HCT116 (cell line): ENCODE measurements around the gene NTSR2. TPM values are rescaled to one million over a fixed set of nuclear protein-coding genes. Genes with fewer than 3 reads are reported as not detected.

ENCODE experiments used
- ATAC-seq: fragments of 200-7000 bp; cut with Tn5 transposase; 2 replicates; pipeline ENCODE4 v1.9.1; 2020; ENCODE audit warnings: mild to moderate bottlenecking, moderate library complexity
- BruUV-seq: library from RNA; stranded (reverse); fragments of 400-500 nt; replicated peaks from 2 replicates; lab custom pipeline; 2021; lab: Mats Ljungman, UMichigan
- CTCF ChIA-PET: fragments of 300-600 bp; sonication (Branson Sonifier 250); formaldehyde crosslinking; loops from one replicate; lab custom pipeline; 2021; ENCODE audit warnings: antibody characterized with exemption; lab: Charles Lee
- POLR2A ChIA-PET: fragments of 300-600, 350-600 bp; sonication (Branson Sonifier 250); formaldehyde crosslinking; loops from one replicate; lab custom pipeline; 2021; ENCODE audit warnings: antibody characterized with exemption; lab: Charles Lee
- RAD21 ChIA-PET, 2 experiments: fragments of 300-600 bp; sonication (Branson Sonifier 250); formaldehyde crosslinking; loops; one replicate each; lab custom pipeline; 2023; ENCODE audit warnings: low total read pairs in 2 of 2; ENCODE audit not compliant: uncharacterized antibody in 2 of 2, unreplicated experiment in 2 of 2, low non-redundant PET in 1 of 2; lab: Charles Lee
- DNase-seq: peaks from one replicate; pipeline ENCODE4 v3.0.0-alpha.2; 2010; ENCODE audit warnings: low read depth, low spot score
- H2AFZ ChIP-seq: fragments of 200-600 bp; shearing (Covaris generic), sonication (generic); 2 replicates; pipeline ENCODE4 v1.6.1; 2017; ENCODE audit warnings: low read depth, mixed run types, mixed read lengths, antibody characterized with exemption, low read length; ENCODE audit not compliant: poor library complexity, severe bottlenecking
- H3K27ac ChIP-seq: 2 replicates; pipeline ENCODE4 v1.5.1; 2012; ENCODE audit warnings: low read depth, low read length
- H3K27me3 ChIP-seq: fragments of 200-600 bp; sonication (generic); 2 replicates; pipeline ENCODE4 v1.6.1; 2016; ENCODE audit warnings: mixed run types, low read length, mixed read lengths; ENCODE audit not compliant: insufficient read depth
- H3K36me3 ChIP-seq, 2 experiments: fragments of 200-500 bp in 1 of 2; fragments of 200-600 bp in 1 of 2; sonication (Bioruptor generic) in 1 of 2; sonication (generic) in 1 of 2; 2 replicates each; pipeline versions ENCODE4 v1.5.1 to v1.6.1; 2014 to 2016; ENCODE audit warnings: low read length in 2 of 2, inconsistent platforms in 1 of 2, mixed read lengths in 1 of 2, mixed run types in 1 of 2; ENCODE audit not compliant: insufficient read depth in 2 of 2, control insufficient read depth in 1 of 2
- H3K4me1 ChIP-seq, 2 experiments: fragments of 200-600 bp in 1 of 2; sonication (generic) in 1 of 2; 2 replicates each; pipeline versions ENCODE4 v1.5.1 to v1.6.1; 2012 to 2017; ENCODE audit warnings: low read length in 2 of 2, inconsistent platforms in 1 of 2, mild to moderate bottlenecking in 1 of 2, mixed read lengths in 1 of 2, mixed run types in 1 of 2, moderate library complexity in 1 of 2; ENCODE audit not compliant: insufficient read depth in 2 of 2, control insufficient read depth in 1 of 2
- H3K4me2 ChIP-seq: fragments of 200-600 bp; sonication (generic); 2 replicates; pipeline ENCODE4 v1.6.1; 2017; ENCODE audit warnings: mixed run types, low read length, mixed read lengths
- H3K4me3 ChIP-seq, 2 experiments: fragments of 200-600 bp in 1 of 2; sonication (generic) in 1 of 2; replicated peaks in 1 of 2; 2 replicates each; pipeline ENCODE4 v1.5.1; 2011 to 2016; ENCODE audit warnings: low read length in 2 of 2, control low read depth in 1 of 2, low read depth in 1 of 2, mild to moderate bottlenecking in 1 of 2, mixed read lengths in 1 of 2, mixed run types in 1 of 2
- H3K79me2 ChIP-seq: fragments of 200-600 bp; sonication (generic); 2 replicates; pipeline ENCODE4 v1.6.1; 2017; ENCODE audit warnings: mild to moderate bottlenecking, mixed run types, low read length, moderate library complexity, mixed read lengths; ENCODE audit not compliant: insufficient read depth
- H3K9ac ChIP-seq: fragments of 200-600 bp; sonication (generic); 2 replicates; pipeline ENCODE4 v1.6.1; 2016; ENCODE audit warnings: low read length, mixed read lengths
- H3K9me2 ChIP-seq: fragments of 200-600 bp; sonication (generic), shearing (Covaris generic); 2 replicates; pipeline ENCODE4 v1.6.1; 2017; ENCODE audit warnings: mixed run types, mild to moderate bottlenecking, moderate library complexity; ENCODE audit not compliant: insufficient read depth
- H3K9me3 ChIP-seq, 2 experiments: fragments of 200-500 bp in 1 of 2; fragments of 200-600 bp in 1 of 2; sonication (Bioruptor generic) in 1 of 2; sonication (generic) in 1 of 2; 2 replicates each; pipeline ENCODE4 v1.6.1; 2014 to 2017; ENCODE audit warnings: low read length in 2 of 2, mixed read lengths in 2 of 2, inconsistent platforms in 1 of 2, low read depth in 1 of 2, mild to moderate bottlenecking in 1 of 2, mixed run types in 1 of 2, moderate library complexity in 1 of 2; ENCODE audit not compliant: control insufficient read depth in 1 of 2, insufficient read depth in 1 of 2
- H4K20me1 ChIP-seq: fragments of 200-600 bp; sonication (generic), shearing (Covaris generic); 2 replicates; pipeline ENCODE4 v1.6.1; 2017; ENCODE audit warnings: mixed run types, mild to moderate bottlenecking, moderate library complexity; ENCODE audit not compliant: insufficient read depth
- CBX3 ChIP-seq: IDR thresholded peaks from 2 replicates; pipeline ENCODE4 v1.6.1; 2012; ENCODE audit warnings: low read depth
- CEBPB ChIP-seq: IDR thresholded peaks from 2 replicates; pipeline ENCODE4 v1.6.1; 2012; ENCODE audit warnings: low read depth
- ELF1 ChIP-seq: IDR thresholded peaks from 2 replicates; pipeline ENCODE4 v1.6.1; 2012; ENCODE audit warnings: low read depth, borderline replicate concordance
- EZH2 ChIP-seq: fragments of 200-600 bp; sonication (generic); IDR thresholded peaks from 2 replicates; pipeline ENCODE4 v1.6.1; 2017; ENCODE audit warnings: antibody characterized with exemption, mixed run types
- POLR2A ChIP-seq: IDR thresholded peaks from 2 replicates; pipeline ENCODE4 v1.7.0; 2011; ENCODE audit warnings: borderline replicate concordance; ENCODE audit not compliant: insufficient read depth, insufficient read length; ENCODE audit errors: extremely low read depth
- POLR2AphosphoS5 ChIP-seq: IDR thresholded peaks from 2 replicates; pipeline ENCODE4 v1.6.1; 2011; ENCODE audit warnings: mild to moderate bottlenecking, low read depth, low read length, moderate library complexity
- RAD21 ChIP-seq: IDR thresholded peaks from 2 replicates; pipeline ENCODE4 v1.6.1; 2012; ENCODE audit warnings: low read depth, mild to moderate bottlenecking
- SIN3A ChIP-seq: IDR thresholded peaks from 2 replicates; pipeline ENCODE4 v1.6.1; 2012; ENCODE audit warnings: low read depth
- SP1 ChIP-seq: IDR thresholded peaks from 2 replicates; pipeline ENCODE4 v1.6.1; 2012; ENCODE audit warnings: low read depth
- SRF ChIP-seq: IDR thresholded peaks from 2 replicates; pipeline ENCODE4 v1.6.1; 2012; ENCODE audit warnings: low read depth
- YY1 ChIP-seq: IDR thresholded peaks from 2 replicates; pipeline ENCODE4 v1.6.1; 2011; ENCODE audit warnings: low read length, low read depth, moderate library complexity, mild to moderate bottlenecking; ENCODE audit not compliant: insufficient replicate concordance; ENCODE audit errors: extremely low read depth
- ZNF274 ChIP-seq: fragments of 200-500 bp; sonication (Bioruptor generic); IDR thresholded peaks from 2 replicates; pipeline ENCODE4 v1.6.1; 2014; ENCODE audit warnings: mild to moderate bottlenecking, low read depth, low read length, inconsistent platforms
- intact Hi-C: fragments of 100-400 bp; cut with micrococcal nuclease; formaldehyde crosslinking; loops from 2 replicates; pipeline ENCODE4 v1.10.0; 2022
- total RNA-seq: library from RNA; stranded (reverse); gene quantifications from one replicate; pipeline ENCODE4 v1.2.1, GENCODE V29; 2021; ENCODE audit not compliant: unreplicated experiment
- TF ChIP-seq, protein P1 (sequence below): IDR thresholded peaks from 2 replicates; pipeline ENCODE4 v1.6.1; 2011; ENCODE audit warnings: mild to moderate bottlenecking, low read length, moderate library complexity; ENCODE audit not compliant: insufficient replicate concordance; ENCODE audit errors: extremely low read depth
- TF ChIP-seq, protein P2 (sequence below): IDR thresholded peaks from 2 replicates; pipeline ENCODE4 v1.6.1; 2012; ENCODE audit warnings: low read depth
- TF ChIP-seq, protein P3 (sequence below): IDR thresholded peaks from 2 replicates; pipeline ENCODE4 v1.6.1; 2012

The NTSR2 gene
- total RNA-seq, 1 experiment from 2014 or later, result not detected

DNA sequence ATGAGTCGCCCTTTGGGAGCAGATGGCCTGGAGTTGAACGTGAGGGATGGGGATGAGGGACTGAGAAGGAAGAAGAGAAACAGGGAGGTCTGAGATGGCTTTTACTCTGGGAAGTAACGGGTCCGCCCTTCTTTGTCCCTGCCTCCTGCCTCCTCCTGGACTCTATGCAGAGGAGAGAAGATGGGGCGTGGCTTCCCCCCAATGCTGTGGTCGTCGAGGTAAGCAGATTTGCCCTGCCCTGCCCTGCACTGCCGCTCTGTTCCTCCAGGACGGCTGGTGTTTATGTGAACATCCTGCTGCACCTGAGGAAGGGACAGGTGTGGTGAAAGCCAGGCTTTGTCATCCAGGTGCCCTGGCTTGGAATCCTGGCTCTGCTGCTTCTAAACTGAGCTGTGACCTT, 13.5 kb upstream of the NTSR2 start:
- Histone ChIP-seq H3K4me3 (no peak overlapping the region), H3K9me2 (no peaks in the 10 kb centered on the region), H3K9ac (no peak overlapping the region), H3K4me2 (no peak overlapping the region), H3K27ac (no peak overlapping the region), H3K36me3 (no peaks in the 10 kb centered on the region), H3K79me2 (no peaks in the 10 kb centered on the region), H2AFZ (no peak overlapping the region), H4K20me1 (no peaks in the 10 kb centered on the region), H3K27me3 (no peaks in the 10 kb centered on the region), H3K9me3 (no peaks in the 10 kb centered on the region), H3K4me1 (peaks cover 12 to 21% of the 10 kb centered on the region in 2 experiments; a peak in 3 of 4 replicates)
- intact Hi-C loops, result loop anchor here (2.0 to 5.0 kb wide), 3 partner anchors 101 to 551 kb away; a partner anchor contains a TSS
- ATAC-seq (0 out of 2 replicates have a peak, but pooled peaks have one; percentile 10), DNase-seq (no peak)
- BruUV-seq, result no TSS peak
- CTCF ChIA-PET, result interaction anchor here (0.9 to 1.4 kb wide), 4 partner anchors 10 to 551 kb away, joined by 3 to 10 read pairs (median 4); a partner anchor contains a TSS
- POLR2A ChIA-PET, result no interaction called here
- TF ChIP-seq, protein P1, sequence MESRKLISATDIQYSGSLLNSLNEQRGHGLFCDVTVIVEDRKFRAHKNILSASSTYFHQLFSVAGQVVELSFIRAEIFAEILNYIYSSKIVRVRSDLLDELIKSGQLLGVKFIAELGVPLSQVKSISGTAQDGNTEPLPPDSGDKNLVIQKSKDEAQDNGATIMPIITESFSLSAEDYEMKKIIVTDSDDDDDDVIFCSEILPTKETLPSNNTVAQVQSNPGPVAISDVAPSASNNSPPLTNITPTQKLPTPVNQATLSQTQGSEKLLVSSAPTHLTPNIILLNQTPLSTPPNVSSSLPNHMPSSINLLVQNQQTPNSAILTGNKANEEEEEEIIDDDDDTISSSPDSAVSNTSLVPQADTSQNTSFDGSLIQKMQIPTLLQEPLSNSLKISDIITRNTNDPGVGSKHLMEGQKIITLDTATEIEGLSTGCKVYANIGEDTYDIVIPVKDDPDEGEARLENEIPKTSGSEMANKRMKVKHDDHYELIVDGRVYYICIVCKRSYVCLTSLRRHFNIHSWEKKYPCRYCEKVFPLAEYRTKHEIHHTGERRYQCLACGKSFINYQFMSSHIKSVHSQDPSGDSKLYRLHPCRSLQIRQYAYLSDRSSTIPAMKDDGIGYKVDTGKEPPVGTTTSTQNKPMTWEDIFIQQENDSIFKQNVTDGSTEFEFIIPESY, result no peak
- TF ChIP-seq, protein P2, sequence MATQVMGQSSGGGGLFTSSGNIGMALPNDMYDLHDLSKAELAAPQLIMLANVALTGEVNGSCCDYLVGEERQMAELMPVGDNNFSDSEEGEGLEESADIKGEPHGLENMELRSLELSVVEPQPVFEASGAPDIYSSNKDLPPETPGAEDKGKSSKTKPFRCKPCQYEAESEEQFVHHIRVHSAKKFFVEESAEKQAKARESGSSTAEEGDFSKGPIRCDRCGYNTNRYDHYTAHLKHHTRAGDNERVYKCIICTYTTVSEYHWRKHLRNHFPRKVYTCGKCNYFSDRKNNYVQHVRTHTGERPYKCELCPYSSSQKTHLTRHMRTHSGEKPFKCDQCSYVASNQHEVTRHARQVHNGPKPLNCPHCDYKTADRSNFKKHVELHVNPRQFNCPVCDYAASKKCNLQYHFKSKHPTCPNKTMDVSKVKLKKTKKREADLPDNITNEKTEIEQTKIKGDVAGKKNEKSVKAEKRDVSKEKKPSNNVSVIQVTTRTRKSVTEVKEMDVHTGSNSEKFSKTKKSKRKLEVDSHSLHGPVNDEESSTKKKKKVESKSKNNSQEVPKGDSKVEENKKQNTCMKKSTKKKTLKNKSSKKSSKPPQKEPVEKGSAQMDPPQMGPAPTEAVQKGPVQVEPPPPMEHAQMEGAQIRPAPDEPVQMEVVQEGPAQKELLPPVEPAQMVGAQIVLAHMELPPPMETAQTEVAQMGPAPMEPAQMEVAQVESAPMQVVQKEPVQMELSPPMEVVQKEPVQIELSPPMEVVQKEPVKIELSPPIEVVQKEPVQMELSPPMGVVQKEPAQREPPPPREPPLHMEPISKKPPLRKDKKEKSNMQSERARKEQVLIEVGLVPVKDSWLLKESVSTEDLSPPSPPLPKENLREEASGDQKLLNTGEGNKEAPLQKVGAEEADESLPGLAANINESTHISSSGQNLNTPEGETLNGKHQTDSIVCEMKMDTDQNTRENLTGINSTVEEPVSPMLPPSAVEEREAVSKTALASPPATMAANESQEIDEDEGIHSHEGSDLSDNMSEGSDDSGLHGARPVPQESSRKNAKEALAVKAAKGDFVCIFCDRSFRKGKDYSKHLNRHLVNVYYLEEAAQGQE, result no peak
- TF ChIP-seq POLR2A (no peak), ELF1 (no peak), SP1 (no peak), RAD21 (no peak), CEBPB (no peak), ZNF274 (no peak), SIN3A (no peak), CBX3 (no peak), EZH2 (no peak), POLR2AphosphoS5 (no peak), YY1 (no peak), SRF (no peak)
- TF ChIP-seq, protein P3, sequence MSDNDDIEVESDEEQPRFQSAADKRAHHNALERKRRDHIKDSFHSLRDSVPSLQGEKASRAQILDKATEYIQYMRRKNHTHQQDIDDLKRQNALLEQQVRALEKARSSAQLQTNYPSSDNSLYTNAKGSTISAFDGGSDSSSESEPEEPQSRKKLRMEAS, result no peak
- RAD21 ChIA-PET, result no interaction called here
